Mesendoderm (in vitro differentiated cells): ENCODE measurements around the gene RBBP4.
"Not testable (repeated sequence)": the region's sequence is repeated elsewhere in the genome, so short reads cannot be mapped to it uniquely, and the experiment has no call there.

Source experiments
- DNase-seq: peaks from one replicate; pipeline ENCODE4 v3.0.0; 2013
- H2AK5ac ChIP-seq: 2 replicates; pipeline ENCODE4 v1.6.1; 2013; ENCODE audit warnings: low read length, inconsistent platforms
- H2BK120ac ChIP-seq: 2 replicates; pipeline ENCODE4 v1.6.1; 2013; ENCODE audit warnings: low read depth, mild to moderate bottlenecking, low read length, moderate library complexity, mixed read lengths
- H2BK15ac ChIP-seq: replicated peaks from 2 replicates; pipeline ENCODE4 v1.6.1; 2013; ENCODE audit warnings: low read depth, mild to moderate bottlenecking, moderate library complexity
- H2BK5ac ChIP-seq: 2 replicates; pipeline ENCODE4 v1.6.1; 2013; ENCODE audit warnings: low read length, inconsistent platforms
- H3K18ac ChIP-seq: 2 replicates; pipeline ENCODE4 v1.6.1; 2013; ENCODE audit warnings: mild to moderate bottlenecking, low read length, mixed read lengths
- H3K23ac ChIP-seq: one replicate; pipeline ENCODE4 v1.6.1; 2013; ENCODE audit warnings: low read length
- H3K27ac ChIP-seq: 2 replicates; pipeline ENCODE4 v1.5.1; 2013; ENCODE audit warnings: low read depth, mild to moderate bottlenecking, inconsistent platforms, low read length, moderate library complexity
- H3K27me3 ChIP-seq: 2 replicates; pipeline ENCODE4 v1.6.1; 2013; ENCODE audit warnings: low read length, control low read depth, mild to moderate bottlenecking, inconsistent platforms; ENCODE audit not compliant: insufficient read depth, poor library complexity
- H3K36me3 ChIP-seq: 2 replicates; pipeline ENCODE4 v1.6.1; 2013; ENCODE audit warnings: low read length, inconsistent platforms; ENCODE audit not compliant: control insufficient read depth, insufficient read depth
- H3K4ac ChIP-seq: one replicate; pipeline ENCODE4 v1.6.1; 2013; ENCODE audit warnings: low read depth, mild to moderate bottlenecking, low read length, moderate library complexity
- H3K4me1 ChIP-seq: 2 replicates; pipeline ENCODE4 v1.6.1; 2013; ENCODE audit warnings: low read depth, low read length, inconsistent platforms; ENCODE audit not compliant: control insufficient read depth
- H3K4me2 ChIP-seq: 2 replicates; pipeline ENCODE4 v1.6.1; 2013; ENCODE audit warnings: low read length
- H3K4me3 ChIP-seq: 2 replicates; pipeline ENCODE4 v1.5.1; 2013; ENCODE audit warnings: mild to moderate bottlenecking, low read length
- H3K56ac ChIP-seq: one replicate; pipeline ENCODE4 v1.6.1; 2013; ENCODE audit warnings: low read length
- H3K79me1 ChIP-seq: 2 replicates; pipeline ENCODE4 v1.6.1; 2013; ENCODE audit warnings: low read length, inconsistent platforms
- H3K79me2 ChIP-seq: 2 replicates; pipeline ENCODE4 v1.6.1; 2013; ENCODE audit warnings: mild to moderate bottlenecking, low read length; ENCODE audit not compliant: control insufficient read depth, insufficient read depth
- H3K9ac ChIP-seq: 2 replicates; pipeline ENCODE4 v1.6.1; 2013; ENCODE audit warnings: low read length, inconsistent platforms
- H4K5ac ChIP-seq: one replicate; pipeline ENCODE4 v1.6.1; 2013; ENCODE audit warnings: low read length
- H4K8ac ChIP-seq: one replicate; pipeline ENCODE4 v1.6.1; 2013; ENCODE audit warnings: low read depth, mild to moderate bottlenecking, control low read depth, low read length, moderate library complexity
- WGBS: extraction: QIAGEN DNeasy Blood & Tissue Kit; methylation state at CpG from one replicate; pipeline ENCODE4 v1.1.7; 2013; ENCODE audit warnings: low lambda C conversion rate, missing lambda C conversion rate; ENCODE audit not compliant: insufficient coverage; ENCODE audit errors: extremely low coverage; 5-methylcytosine and 5-hydroxymethylcytosine counted together

Gene RBBP4

DNA sequence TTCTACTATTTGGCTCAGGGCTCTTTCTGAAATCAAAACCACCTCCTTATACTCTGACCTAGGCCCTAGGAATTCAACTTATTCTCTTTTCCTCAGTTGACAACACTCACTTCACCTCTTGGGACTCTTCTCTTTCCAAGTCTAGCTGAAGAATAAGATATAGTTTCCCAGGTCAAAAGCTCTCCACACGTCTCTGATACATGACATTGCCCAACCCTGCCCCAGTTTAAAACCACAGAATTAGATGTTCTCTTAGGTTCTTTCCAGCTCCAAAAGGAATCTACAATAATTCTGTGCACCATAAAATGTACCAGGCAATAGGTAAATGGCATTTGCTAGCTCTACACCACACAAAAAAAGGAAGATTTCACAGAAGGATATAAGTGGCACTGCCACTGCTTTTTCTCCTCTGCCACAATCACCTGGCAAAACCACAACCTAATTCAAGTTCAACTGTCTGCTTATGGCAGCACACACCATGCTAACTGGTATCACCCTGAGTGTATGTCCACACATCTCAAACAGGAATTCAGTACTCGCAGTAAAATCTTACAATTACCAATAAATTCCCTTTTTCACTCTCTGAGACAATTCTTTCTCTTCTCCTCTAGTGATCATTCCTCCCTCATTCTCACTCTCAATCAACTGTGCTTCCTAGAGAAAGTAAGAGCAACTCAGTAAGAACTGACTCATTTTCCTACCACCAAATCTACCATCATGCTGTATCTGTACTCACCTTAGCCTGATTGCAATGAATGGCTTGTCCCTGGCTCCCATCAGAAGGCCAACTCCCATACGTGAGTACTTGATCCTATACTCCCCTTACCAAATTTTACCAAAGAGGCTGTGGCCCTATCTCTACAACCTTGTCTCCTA is 28.0 kb upstream of the RBBP4 start:
- Histone ChIP-seq H4K5ac (no peak overlapping the region), H2BK120ac (no peak overlapping the region), H3K27ac (no peak overlapping the region), H2BK5ac (no peak overlapping the region), H3K18ac (no peak overlapping the region), H2BK15ac (no peak overlapping the region), H3K9ac (no peak overlapping the region), H3K56ac (no peak overlapping the region), H3K4me1 (no peaks in the 10 kb centered on the region), H3K4me3 (no peak overlapping the region), H3K79me1 (peaks cover 2% of the 10 kb centered on the region), H3K4ac (no peak overlapping the region), H3K23ac (no peak overlapping the region), H3K79me2 (no peaks in the 10 kb centered on the region), H3K36me3 (no peaks in the 10 kb centered on the region), H4K8ac (no peak overlapping the region), H2AK5ac (no peak overlapping the region), H3K27me3 (no peaks in the 10 kb centered on the region), H3K4me2 (no peak overlapping the region)
- no peak for DNase-seq
- WGBS, result no CpG with 5 or more reads among the region's 3 CpGs

GRCh38 chr1:32623775-32624174 is 27.2 kb upstream of the RBBP4 start:
- no peak overlapping the region for H3K56ac ChIP-seq
- no peak for DNase-seq
- H3K79me1 ChIP-seq, result peaks cover 2% of the 10 kb centered on the region
- H3K79me2 ChIP-seq, result no peaks in the 10 kb centered on the region
- no peak overlapping the region for H3K23ac ChIP-seq
- H3K27ac ChIP-seq, result no peak overlapping the region
- no peak overlapping the region for H3K9ac ChIP-seq
- no peaks in the 10 kb centered on the region for H3K27me3 ChIP-seq
- no peak overlapping the region for H3K4me3 ChIP-seq
- H4K5ac ChIP-seq, result no peak overlapping the region
- no peaks in the 10 kb centered on the region for H3K4me1 ChIP-seq
- no CpG with 5 or more reads among the region's 5 CpGs for WGBS
- H3K4me2 ChIP-seq, result no peak overlapping the region
- H2AK5ac ChIP-seq, result no peak overlapping the region
- H2BK120ac ChIP-seq, result no peak overlapping the region
- no peak overlapping the region for H4K8ac ChIP-seq
- H3K18ac ChIP-seq, result no peak overlapping the region
- H2BK5ac ChIP-seq, result no peak overlapping the region
- no peaks in the 10 kb centered on the region for H3K36me3 ChIP-seq
- no peak overlapping the region for H3K4ac ChIP-seq
- H2BK15ac ChIP-seq, result no peak overlapping the region

GRCh38 chr1:32626176-32626575 is 24.8 kb upstream of the RBBP4 start:
- Histone ChIP-seq H4K8ac (no peak overlapping the region), H3K23ac (no peak overlapping the region), H4K5ac (no peak overlapping the region), H3K79me1 (peaks cover 2% of the 10 kb centered on the region), H3K4ac (no peak overlapping the region), H3K18ac (no peak overlapping the region), H3K4me2 (no peak overlapping the region), H3K27me3 (no peaks in the 10 kb centered on the region), H3K36me3 (no peaks in the 10 kb centered on the region), H3K27ac (no peak overlapping the region), H2AK5ac (no peak overlapping the region), H3K79me2 (no peaks in the 10 kb centered on the region), H3K9ac (no peak overlapping the region), H3K4me1 (no peaks in the 10 kb centered on the region), H3K4me3 (no peak overlapping the region), H2BK5ac (no peak overlapping the region), H2BK15ac (no peak overlapping the region), H2BK120ac (no peak overlapping the region), H3K56ac (no peak overlapping the region)
- no CpG with 5 or more reads among the region's 1 CpG for whole genome bisulfite sequencing
- no peak for DNase-seq

DNA sequence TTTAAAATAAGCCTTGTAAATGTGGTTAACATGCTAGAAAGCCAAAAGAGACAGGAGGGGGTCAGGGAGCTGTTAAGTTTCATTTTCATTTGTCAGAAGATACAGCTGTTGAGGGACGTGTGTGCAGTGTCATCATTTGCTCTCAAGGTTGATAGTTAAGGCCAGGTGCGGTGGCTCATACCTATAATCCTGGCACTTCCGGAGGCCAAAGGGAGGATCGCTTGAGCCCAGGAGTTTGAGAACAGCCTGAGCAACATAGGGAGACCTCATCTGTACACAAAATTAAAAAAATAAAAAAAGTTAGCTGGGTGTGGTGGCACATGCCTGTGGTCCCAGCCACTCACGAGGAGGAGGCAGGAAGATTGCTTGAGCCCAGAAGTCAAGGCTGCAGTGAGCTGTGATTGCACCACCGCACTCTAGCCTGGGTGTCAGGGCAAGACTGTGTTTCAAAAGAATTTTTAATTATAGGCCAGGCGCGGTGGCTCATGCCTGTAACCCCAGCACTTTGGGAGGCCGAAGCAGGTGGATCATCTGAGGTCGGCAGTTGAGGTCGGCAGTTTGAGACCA is 23.3 kb upstream of the RBBP4 start:
- Histone ChIP-seq H3K27me3 (no peaks in the 10 kb centered on the region), H4K5ac (no peak overlapping the region), H3K23ac (no peak overlapping the region), H3K18ac (no peak overlapping the region), H3K79me1 (peaks cover 2% of the 10 kb centered on the region), H3K27ac (no peak overlapping the region), H3K4ac (no peak overlapping the region), H2BK120ac (no peak overlapping the region), H3K56ac (no peak overlapping the region), H4K8ac (no peak overlapping the region), H3K4me1 (no peaks in the 10 kb centered on the region), H2AK5ac (no peak overlapping the region), H3K4me2 (no peak overlapping the region), H3K79me2 (no peaks in the 10 kb centered on the region), H3K4me3 (no peak overlapping the region), H3K9ac (no peak overlapping the region), H2BK15ac (no peak overlapping the region), H2BK5ac (no peak overlapping the region), H3K36me3 (no peaks in the 10 kb centered on the region)
- no peak for DNase-seq
- no CpG with 5 or more reads among the region's 11 CpGs for WGBS

- H3K27ac ChIP-seq, H3K56ac ChIP-seq, H3K36me3 ChIP-seq, H2AK5ac ChIP-seq, H2BK120ac ChIP-seq, H3K4ac ChIP-seq, H2BK15ac ChIP-seq, H2BK5ac ChIP-seq, H3K9ac ChIP-seq, H4K8ac ChIP-seq, H3K79me1 ChIP-seq, H3K79me2 ChIP-seq, H3K18ac ChIP-seq, DNase-seq, H3K23ac ChIP-seq, H4K5ac ChIP-seq, H3K4me3 ChIP-seq, H3K4me1 ChIP-seq, H3K27me3 ChIP-seq, H3K4me2 ChIP-seq: not testable (repeated sequence)
- WGBS, result no CpG with 5 or more reads among the region's 4 CpGs
Measured at GRCh38 chr1:32630173-32630572, 20.8 kb upstream of the RBBP4 start.
